Right renal cortex interstitium (tissue), 3 donors: Measurements from ENCODE around the gene TCF7L2. TPM values are rescaled to one million over a fixed set of nuclear protein-coding genes. Genes with fewer than 3 reads are reported as not detected.

Source experiments
- DNase-seq, 3 donors: peaks; one replicate each; pipeline ENCODE4 v3.0.0-alpha.2; 2013; ENCODE audit warnings: low read depth in 3 of 3, low spot score in 2 of 3
- polyA plus RNA-seq, 3 donors: library from polyadenylated mRNA; unstranded; fragments of 120-200 nt; gene quantifications; one replicate each; pipeline ENCODE4 v1.2.1, GENCODE V29; 2013; ENCODE audit not compliant: insufficient read length in 3 of 3

The TCF7L2 gene
- polyA plus RNA-seq, 3 donors, result 42.9 to 44.9 (median 44.8) TPM

- no peak for DNase-seq
Observed at GRCh38 chr10:112962343-112962742, 12.3 kb downstream of the TCF7L2 start.

- no peak for DNase-seq
Observed at GRCh38 chr10:112963835-112964234, 13.8 kb downstream of the TCF7L2 start.

GRCh38 chr10:112964482-112964881, 14.4 kb downstream of the TCF7L2 start:
- DNase-seq, result no peak

- no peak for DNase-seq
Observed at GRCh38 chr10:112966194-112966855, 16.3 kb downstream of the TCF7L2 start.

GRCh38 chr10:112967200-112967599, 17.2 kb downstream of the TCF7L2 start:
- DNase-seq, result no peak

- DNase-seq, result no peak
Observed at GRCh38 chr10:112969131-112969530, 19.1 kb downstream of the TCF7L2 start.

- no peak for DNase-seq
Observed at GRCh38 chr10:112969542-112969941, 19.5 kb downstream of the TCF7L2 start.

GRCh38 chr10:112970021-112970420, 20.0 kb downstream of the TCF7L2 start:
- DNase-seq, result no peak

- DNase-seq, result no peak
Observed at GRCh38 chr10:112972606-112973005, 22.6 kb downstream of the TCF7L2 start.

- DNase-seq, result no peak
Observed at GRCh38 chr10:112973046-112973445, 23.0 kb downstream of the TCF7L2 start.

GRCh38 chr10:112973805-112974204, 23.8 kb downstream of the TCF7L2 start:
- DNase-seq, result no peak

GRCh38 chr10:112977426-112977898, 27.4 kb downstream of the TCF7L2 start:
- no peak for DNase-seq

GRCh38 chr10:112979927-112980326, 29.9 kb downstream of the TCF7L2 start:
- no peak for DNase-seq

- no peak for DNase-seq
Observed at GRCh38 chr10:112980937-112981336, 30.9 kb downstream of the TCF7L2 start.

GRCh38 chr10:112981553-112981952, 31.5 kb downstream of the TCF7L2 start:
- DNase-seq, result no peak

GRCh38 chr10:112983444-112984056, 33.5 kb downstream of the TCF7L2 start:
- DNase-seq, result no peak

- no peak for DNase-seq
Observed at GRCh38 chr10:112984756-112985155, 34.7 kb downstream of the TCF7L2 start.

GRCh38 chr10:112985690-112986543, 35.9 kb downstream of the TCF7L2 start:
- no peak for DNase-seq

- DNase-seq, result no peak
Observed at GRCh38 chr10:112986544-112987190, 36.6 kb downstream of the TCF7L2 start.

GRCh38 chr10:112988839-112989406, 38.9 kb downstream of the TCF7L2 start:
- no peak for DNase-seq

GRCh38 chr10:112989826-112990225, 39.8 kb downstream of the TCF7L2 start:
- DNase-seq, result no peak
